ENCODE data around the gene RAB11FIP4.

RAB11FIP4 gene

DNA sequence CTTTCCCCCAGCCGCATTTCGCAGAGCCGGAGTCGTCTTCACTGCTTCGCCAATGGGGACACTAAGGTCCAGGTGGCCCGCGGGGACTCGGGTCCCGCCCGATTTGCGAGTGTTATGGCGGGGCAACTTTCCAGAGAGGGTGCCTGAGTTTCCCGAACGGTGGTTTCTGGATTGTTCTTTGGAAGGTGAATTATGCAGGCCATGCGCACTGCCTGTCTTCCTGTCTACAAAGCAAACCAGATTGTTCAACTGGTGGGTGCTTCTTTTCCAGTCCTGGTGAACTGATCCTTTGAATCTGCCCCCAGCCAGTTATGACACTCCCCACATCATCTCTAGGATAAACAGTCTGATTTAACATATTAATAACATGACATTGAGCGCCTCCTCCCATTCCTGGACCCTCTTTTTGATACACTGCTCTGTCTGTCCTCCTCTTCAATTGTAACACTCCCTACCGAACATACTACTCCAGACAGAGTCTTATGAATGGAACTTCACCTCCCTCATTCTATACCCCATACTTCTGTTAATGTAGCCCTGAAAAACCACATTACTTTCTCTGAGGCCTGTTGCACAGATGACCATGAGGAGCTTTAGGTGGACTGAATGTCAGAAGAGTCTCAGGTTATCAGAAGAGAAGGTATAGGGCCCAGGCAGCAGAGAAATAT, 159.0 kb downstream of the RAB11FIP4 start:
- peak overlapping the region; percentile 57 for H3K4me3 ChIP-seq (ENCODE audit: low read length)
- no peak for DNase-seq (ENCODE audit: low read depth)
- TF ChIP-seq, protein P1, sequence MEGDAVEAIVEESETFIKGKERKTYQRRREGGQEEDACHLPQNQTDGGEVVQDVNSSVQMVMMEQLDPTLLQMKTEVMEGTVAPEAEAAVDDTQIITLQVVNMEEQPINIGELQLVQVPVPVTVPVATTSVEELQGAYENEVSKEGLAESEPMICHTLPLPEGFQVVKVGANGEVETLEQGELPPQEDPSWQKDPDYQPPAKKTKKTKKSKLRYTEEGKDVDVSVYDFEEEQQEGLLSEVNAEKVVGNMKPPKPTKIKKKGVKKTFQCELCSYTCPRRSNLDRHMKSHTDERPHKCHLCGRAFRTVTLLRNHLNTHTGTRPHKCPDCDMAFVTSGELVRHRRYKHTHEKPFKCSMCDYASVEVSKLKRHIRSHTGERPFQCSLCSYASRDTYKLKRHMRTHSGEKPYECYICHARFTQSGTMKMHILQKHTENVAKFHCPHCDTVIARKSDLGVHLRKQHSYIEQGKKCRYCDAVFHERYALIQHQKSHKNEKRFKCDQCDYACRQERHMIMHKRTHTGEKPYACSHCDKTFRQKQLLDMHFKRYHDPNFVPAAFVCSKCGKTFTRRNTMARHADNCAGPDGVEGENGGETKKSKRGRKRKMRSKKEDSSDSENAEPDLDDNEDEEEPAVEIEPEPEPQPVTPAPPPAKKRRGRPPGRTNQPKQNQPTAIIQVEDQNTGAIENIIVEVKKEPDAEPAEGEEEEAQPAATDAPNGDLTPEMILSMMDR (conservative IDR thresholded peaks at IDR 0.05; ENCODE audit: low read length), result no peak

DNA sequence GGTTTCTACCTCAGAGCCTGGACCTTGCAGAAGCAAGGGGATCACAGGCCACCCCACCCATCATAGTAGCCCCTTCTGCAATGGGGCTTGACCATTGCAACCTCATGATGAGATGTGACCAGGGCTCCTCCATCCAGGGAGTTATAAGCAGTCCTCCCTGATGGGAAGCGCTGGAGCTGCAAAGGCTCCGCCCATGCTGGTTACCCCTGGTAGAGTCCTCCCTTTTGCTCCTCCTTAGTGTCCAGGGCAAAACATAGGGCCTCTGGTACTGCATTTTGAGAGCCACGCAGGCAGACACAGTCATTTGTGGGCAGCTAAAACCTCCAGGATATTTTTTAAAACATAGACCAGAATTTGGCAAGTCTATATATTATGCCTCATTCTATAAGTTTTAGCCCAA, 161.1 kb downstream of the RAB11FIP4 start:
- no peak overlapping the region for H3K4me3 ChIP-seq (ENCODE audit: low read length)

DNA sequence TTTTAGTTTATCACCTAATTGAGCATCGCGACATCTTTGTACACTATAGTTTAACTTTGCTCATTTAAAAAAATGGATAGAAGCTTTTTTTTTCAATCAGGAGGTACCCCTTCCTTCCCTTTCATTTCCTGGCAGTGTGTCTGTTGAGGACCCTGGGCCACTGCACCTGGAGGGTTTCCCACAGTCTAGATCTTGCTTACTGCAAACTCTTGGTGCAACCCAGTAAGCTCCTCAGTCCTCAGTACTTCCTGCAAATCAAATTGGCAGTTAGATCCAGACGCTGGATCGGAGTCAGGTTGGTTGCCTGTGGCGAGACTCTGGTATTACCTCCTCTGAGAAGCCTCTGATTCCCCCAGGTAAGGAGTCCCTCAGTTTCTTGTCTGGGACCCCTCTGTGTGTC, 162.0 kb downstream of the RAB11FIP4 start:
- TF ChIP-seq, protein P1 (conservative IDR thresholded peaks at IDR 0.05; ENCODE audit: low read length), result no peak
- no peak overlapping the region for H3K4me3 ChIP-seq (ENCODE audit: low read length)
- no peak for DNase-seq (ENCODE audit: low read depth)

More for the DNA sequence above, 161.1 kb downstream of the RAB11FIP4 start:
- TF ChIP-seq, protein P1 (conservative IDR thresholded peaks at IDR 0.05; ENCODE audit: low read length), result no peak
- no peak for DNase-seq (ENCODE audit: low read depth)

DNA sequence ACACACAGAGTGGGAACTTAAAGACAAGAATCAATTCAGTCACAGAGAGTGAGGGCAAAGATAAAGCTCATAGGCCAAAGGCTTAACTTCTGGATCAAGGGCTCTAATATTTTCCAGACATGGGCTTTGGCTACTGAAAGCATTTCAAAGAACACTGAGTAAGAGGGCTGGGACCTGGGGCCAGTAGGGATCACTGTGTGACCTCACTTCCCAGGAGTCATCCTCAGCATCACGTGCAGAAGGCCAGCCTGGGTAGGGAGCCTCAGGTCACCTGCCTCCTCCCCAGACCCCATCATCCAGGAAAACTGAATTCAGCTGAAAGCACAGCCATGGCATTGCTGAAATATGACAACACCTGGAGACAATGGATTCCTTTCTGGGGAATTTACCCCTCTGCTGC, 163.5 kb downstream of the RAB11FIP4 start:
- TF ChIP-seq, protein P1 (conservative IDR thresholded peaks at IDR 0.05; ENCODE audit: low read length), result no peak
- H3K4me3 ChIP-seq (ENCODE audit: low read length), result no peak overlapping the region
- peak; percentile 20 for DNase-seq (ENCODE audit: low read depth)

DNA sequence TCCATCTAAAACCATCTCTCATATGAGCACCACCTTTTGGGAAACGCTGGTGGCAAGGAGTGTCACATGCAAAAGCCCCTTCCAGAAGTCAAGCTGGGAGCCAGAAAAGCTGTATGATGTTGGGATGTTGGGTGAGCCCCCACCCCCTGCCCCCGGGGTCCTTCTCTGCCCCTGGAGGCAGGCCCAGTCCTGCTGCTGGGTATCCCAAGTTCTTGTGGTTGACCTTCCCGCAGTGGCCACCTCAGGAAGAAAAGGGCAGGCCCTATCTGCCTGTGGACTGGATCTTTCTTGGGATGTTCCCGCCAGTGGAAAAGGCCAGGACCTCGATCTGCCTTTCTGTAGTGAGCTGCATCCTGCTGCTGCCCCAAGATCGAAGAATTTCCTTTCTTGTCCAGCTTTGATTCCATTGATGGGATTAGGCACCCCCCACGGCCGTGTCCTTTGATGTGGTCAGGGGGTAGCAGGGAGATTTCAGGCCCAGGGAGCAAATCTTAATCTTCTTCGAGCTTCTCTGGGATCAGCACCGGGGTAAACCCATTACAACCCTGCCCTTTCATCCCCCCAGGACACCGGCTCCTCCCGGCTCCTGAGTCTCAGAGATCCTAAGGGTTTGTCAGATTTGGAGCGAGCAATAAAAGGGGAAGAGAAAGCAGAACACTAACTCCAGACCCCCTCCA, 165.6 kb downstream of the RAB11FIP4 start:
- DNase-seq (ENCODE audit: low read depth), result no peak
- no peak overlapping the region for H3K4me3 ChIP-seq (ENCODE audit: low read length)
- TF ChIP-seq, protein P1 (conservative IDR thresholded peaks at IDR 0.05; ENCODE audit: low read length), result no peak

DNA sequence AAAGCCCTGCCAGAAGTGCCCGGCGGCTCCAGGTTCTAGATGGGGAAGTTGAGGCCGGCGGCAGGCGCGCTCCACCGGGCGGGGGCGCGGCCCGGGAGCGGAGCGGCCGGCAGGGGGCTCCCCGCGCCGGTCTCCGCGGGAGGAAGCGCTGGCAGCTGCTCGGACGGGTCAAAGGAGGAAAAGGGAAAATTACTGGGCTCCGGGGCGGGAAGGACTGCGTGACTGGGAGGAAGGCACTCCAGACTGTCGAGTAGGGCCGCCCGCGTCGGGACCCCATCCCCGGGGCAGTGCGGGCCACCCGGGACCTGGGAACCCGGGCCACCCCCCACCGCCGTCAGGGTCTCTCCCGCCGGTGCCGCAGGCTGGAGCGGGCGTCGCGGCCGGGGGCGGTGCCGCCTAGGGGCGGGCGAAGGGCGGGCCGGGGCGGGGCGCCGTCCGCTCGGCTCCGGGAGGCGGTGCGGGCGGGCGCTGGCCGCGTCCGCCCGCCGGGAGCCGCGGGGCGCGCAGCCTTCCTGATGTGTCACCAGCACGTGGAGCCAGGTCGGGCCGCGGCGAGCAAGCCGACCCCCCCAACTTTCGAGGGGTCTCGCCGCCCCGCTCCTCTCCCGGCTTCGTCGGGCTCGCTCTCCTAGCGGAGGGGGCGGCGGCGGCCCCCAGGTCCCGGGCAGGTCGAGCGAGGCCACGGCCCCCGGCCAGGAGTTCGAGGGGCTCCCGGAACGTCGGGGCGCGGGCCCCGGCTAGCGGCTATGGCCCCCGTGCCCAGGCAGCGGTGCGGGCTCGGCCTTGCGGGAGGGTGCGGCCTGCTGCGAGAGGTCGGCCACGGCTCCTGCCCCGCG, 167.5 kb downstream of the RAB11FIP4 start:
- H3K4me3 ChIP-seq (ENCODE audit: low read length), result peak overlapping the region; percentile 89
- TF ChIP-seq, protein P1 (conservative IDR thresholded peaks at IDR 0.05; ENCODE audit: low read length), result peak; percentile 30
- DNase-seq (ENCODE audit: low read depth), result peak; percentile 77
